Astrocyte of the spinal cord (primary cell): ENCODE results near the gene FEV.

Experiments
- DNase-seq: peaks from one replicate; pipeline ENCODE4 v3.0.0; 2011; ENCODE audit warnings: low read depth, low spot score
- H3K4me3 ChIP-seq: 2 replicates; pipeline ENCODE4 v1.5.1; 2011; ENCODE audit warnings: low read depth, mild to moderate bottlenecking, low read length, moderate library complexity
- in situ Hi-C: cut with HindIII; loops from 2 replicates; pipeline ENCODE4 v1.10.0; 2017; ENCODE audit warnings: low sequenced_read_pairs
- TF ChIP-seq, protein P1 (sequence below): IDR thresholded peaks from 2 replicates; pipeline ENCODE4 v1.5.1; 2012; ENCODE audit warnings: low read depth, mild to moderate bottlenecking, low read length, inconsistent platforms

FEV gene

DNA sequence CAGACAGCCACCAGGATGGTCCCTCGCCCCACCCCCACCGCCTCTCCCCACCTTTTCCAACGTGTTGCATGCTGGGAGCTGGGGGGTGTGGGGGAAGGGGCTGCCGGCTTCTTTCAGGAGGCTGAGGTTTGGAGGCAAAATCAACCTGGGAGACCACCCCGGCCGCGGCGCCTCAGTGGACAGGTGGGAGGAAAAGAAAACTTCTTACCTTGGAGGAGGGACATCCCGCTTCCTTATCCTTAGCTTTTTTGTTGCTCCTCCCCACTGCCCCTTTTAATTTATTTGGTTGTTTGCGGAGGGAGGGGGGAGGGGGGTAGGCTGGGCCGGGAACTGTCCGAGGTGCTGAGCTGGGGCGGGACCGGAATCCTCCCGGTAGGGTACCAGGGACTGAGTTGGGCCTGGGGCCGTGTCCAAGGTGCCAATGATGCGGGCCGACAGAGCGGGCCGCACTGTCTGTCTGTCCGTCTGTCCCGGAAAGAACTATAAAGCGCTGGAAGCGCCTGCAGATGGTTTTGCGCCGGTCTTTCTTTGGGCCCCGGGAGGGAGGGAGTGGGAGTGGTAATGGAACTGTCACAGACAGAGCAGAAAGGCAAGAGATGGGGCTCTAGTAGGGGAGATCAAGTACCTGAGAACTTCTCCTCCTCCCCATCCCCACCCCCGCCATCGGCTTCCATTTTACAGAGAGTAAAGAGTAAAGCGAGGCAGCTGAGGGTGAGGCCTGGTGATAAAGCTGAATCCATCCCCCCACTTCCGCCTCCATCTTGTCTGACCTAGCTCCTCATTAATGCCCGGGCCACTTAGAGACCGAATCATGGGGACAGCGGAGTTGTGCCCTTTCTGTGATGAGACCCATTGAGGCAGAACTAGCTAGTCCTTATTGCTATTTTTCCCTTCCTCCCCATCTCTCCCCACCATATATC is 23.1 kb downstream of the FEV start:
- TF ChIP-seq, protein P1, sequence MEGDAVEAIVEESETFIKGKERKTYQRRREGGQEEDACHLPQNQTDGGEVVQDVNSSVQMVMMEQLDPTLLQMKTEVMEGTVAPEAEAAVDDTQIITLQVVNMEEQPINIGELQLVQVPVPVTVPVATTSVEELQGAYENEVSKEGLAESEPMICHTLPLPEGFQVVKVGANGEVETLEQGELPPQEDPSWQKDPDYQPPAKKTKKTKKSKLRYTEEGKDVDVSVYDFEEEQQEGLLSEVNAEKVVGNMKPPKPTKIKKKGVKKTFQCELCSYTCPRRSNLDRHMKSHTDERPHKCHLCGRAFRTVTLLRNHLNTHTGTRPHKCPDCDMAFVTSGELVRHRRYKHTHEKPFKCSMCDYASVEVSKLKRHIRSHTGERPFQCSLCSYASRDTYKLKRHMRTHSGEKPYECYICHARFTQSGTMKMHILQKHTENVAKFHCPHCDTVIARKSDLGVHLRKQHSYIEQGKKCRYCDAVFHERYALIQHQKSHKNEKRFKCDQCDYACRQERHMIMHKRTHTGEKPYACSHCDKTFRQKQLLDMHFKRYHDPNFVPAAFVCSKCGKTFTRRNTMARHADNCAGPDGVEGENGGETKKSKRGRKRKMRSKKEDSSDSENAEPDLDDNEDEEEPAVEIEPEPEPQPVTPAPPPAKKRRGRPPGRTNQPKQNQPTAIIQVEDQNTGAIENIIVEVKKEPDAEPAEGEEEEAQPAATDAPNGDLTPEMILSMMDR = no peak
- no peak for DNase-seq
- in situ Hi-C loops = no loop called here
- H3K4me3 ChIP-seq = no peak overlapping the region

DNA sequence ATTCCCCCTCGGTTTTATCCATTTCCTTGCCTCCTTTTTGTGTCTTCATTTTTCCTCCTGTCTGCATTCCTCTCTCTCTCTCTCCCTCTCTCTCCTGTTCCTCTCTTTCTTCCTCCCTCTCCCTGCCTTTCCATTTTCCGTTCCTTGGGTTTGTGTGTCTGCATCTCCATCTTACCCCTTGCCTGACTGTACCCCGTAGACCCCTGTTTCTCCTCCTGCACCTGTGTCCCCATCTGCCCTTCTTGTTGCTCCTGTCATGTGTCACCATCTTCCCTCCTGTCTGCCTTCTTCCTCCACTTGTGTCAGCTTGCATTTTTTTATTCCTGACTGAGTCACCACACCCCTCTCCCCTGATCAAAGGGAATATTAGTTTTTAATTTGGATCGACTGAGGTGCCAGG is 23.8 kb downstream of the FEV start:
- no peak for DNase-seq
- in situ Hi-C loops = no loop called here
- H3K4me3 ChIP-seq = no peak overlapping the region
- TF ChIP-seq, protein P1 = no peak

DNA sequence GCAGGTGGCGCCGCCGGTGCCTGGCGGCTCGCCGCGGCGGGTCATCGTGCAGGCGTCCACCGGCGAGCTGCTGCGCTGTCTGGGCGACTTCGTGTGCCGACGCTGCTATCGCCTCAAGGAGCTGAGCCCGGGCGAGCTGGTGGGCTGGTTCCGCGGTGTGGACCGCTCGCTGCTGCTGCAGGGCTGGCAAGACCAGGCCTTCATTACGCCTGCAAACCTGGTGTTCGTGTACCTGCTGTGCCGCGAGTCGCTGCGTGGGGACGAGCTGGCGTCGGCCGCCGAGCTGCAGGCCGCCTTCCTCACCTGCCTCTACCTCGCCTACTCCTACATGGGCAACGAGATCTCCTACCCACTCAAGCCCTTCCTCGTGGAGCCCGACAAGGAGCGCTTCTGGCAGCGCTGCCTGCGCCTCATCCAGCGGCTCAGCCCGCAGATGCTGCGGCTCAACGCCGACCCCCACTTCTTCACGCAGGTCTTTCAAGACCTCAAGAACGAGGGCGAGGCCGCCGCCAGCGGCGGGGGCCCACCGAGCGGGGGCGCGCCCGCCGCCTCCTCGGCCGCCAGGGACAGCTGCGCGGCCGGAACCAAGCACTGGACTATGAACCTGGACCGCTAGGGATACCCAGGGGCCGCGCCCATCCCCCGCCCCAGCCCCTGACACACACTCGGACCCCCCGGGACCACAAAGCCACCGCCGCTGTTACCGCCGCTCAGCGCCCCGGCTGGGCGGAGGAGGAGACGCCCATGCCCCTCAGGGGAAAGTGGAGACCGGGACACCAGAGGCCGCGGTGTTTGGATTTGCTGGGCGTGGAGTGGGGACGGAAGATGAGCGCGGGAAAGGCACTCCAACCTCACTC is 24.4 kb downstream of the FEV start:
- H3K4me3 ChIP-seq = no peak overlapping the region
- in situ Hi-C loops = no loop called here
- TF ChIP-seq, protein P1 = no peak
- no peak for DNase-seq

DNA sequence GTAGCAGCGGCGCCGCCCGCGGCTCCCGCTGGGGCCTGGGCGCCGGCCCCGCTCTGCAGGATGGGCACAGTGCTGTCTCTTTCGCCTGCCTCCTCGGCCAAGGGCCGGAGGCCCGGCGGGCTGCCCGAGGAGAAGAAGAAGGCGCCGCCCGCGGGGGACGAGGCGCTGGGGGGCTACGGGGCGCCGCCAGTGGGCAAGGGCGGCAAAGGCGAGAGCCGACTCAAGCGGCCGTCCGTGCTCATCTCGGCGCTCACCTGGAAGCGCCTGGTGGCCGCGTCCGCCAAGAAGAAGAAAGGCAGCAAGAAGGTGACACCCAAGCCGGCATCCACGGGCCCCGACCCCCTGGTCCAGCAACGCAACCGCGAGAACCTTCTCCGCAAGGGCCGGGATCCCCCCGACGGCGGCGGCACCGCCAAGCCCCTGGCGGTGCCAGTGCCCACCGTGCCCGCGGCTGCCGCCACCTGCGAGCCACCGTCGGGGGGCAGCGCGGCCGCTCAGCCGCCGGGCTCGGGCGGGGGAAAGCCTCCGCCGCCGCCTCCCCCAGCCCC is 25.1 kb downstream of the FEV start:
- no peak for DNase-seq
- TF ChIP-seq, protein P1 = no peak
- in situ Hi-C loops = no loop called here
- H3K4me3 ChIP-seq = no peak overlapping the region

DNA sequence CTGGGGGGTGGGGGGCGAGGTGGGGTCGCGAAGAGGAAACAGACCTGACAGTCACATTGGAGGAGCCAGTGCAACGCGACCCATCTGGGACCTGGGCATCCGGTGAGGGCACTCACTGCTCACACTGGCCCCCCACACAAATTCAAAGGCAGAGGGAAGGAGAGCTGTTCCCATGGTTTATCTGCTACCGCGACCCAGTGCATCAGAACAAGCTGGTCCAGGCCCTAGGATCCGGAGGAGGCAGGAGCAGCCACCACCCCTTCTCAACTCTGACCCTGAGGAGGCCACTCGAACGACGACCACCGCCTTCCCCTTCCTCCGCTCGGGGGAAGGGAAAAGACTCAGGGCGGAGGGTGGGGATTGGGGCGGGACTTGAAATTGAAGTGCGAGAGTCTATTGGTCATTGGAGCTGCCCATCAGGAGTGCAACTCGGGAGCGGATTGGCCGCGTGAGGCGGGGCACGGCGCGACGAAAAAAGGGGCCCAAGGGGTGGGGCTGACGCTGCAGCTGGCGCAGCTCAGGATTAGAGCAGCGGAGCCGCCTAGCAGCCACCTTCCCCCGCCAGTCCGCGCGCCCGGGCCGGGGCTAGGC is 25.7 kb downstream of the FEV start, which contains the start of gene CDK5R2:
CDK5R2 (plus strand) TSS at position 526 of the 591 bp plus-strand sequence. CDS start 155 bp downstream, outside the sequence.
- peak; percentile 70 for DNase-seq
- TF ChIP-seq, protein P1 = no peak
- in situ Hi-C loops = no loop called here
- H3K4me3 ChIP-seq = peak within 1 kb of the TSS; percentile 18

DNA sequence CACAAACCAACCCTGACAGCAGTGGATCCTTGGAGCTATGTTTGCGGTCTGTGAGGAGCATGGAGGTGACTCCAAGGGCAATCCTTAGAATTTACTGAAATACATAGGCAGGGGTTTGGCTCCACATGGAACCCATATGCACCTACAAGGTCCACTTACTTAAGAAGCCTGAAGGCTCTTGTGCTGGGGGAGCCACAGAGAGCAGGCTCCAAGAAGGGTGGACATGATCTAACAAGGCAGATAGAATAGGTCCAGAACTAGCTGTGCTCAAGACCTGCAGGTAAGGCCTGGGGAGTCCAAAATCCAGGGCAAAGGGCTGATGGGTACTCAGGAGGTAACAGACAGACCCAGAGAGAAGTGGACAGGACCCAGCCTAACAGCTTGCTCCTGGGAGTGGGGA is 26.7 kb downstream of the FEV start:
- TF ChIP-seq, protein P1 = no peak
- H3K4me3 ChIP-seq = no peak overlapping the region
- in situ Hi-C loops = no loop called here
- DNase-seq = no peak
